HFF-Myc (cell line): ENCODE measurements around the gene URGCP.
"Not testable (repeated sequence)": the region's sequence is repeated elsewhere in the genome, so short reads cannot be mapped to it uniquely, and the experiment has no call there.

ENCODE experiments used
- DNase-seq: peaks from one replicate; pipeline ENCODE4 v3.0.0-alpha.2; 2011; ENCODE audit warnings: low read depth; ENCODE audit errors: extremely low read depth
- H3K4me3 ChIP-seq: replicated peaks from 2 replicates; pipeline ENCODE4 v1.5.1; 2011; ENCODE audit warnings: low read depth, mild to moderate bottlenecking, control low read depth, low read length
- TF ChIP-seq, protein P1 (sequence below): IDR thresholded peaks from 2 replicates; pipeline ENCODE4 v1.5.1; 2012; ENCODE audit warnings: mild to moderate bottlenecking, low read depth, low read length, control low read depth; ENCODE audit errors: missing control alignments

URGCP gene

DNA sequence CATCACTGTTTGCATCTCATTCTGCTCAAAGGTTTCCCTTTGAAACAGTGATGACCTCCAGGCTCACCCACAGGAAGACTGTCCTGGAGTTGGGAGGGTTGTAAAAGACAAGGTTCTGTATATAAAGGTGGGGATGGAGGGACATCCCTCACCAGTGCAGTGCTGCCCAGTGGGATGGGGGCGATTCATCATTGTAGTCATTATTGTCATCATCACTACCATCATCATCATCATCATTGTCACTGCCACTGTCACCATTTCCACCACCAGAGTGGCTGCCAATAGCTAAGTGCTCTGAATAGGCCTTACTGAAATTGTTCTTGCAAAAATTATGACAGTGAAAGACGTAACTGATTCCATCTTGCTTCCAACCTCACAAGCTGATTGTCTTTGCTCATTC lies 61.7 kb downstream of the URGCP start:
- no peak for DNase-seq
- TF ChIP-seq, protein P1, sequence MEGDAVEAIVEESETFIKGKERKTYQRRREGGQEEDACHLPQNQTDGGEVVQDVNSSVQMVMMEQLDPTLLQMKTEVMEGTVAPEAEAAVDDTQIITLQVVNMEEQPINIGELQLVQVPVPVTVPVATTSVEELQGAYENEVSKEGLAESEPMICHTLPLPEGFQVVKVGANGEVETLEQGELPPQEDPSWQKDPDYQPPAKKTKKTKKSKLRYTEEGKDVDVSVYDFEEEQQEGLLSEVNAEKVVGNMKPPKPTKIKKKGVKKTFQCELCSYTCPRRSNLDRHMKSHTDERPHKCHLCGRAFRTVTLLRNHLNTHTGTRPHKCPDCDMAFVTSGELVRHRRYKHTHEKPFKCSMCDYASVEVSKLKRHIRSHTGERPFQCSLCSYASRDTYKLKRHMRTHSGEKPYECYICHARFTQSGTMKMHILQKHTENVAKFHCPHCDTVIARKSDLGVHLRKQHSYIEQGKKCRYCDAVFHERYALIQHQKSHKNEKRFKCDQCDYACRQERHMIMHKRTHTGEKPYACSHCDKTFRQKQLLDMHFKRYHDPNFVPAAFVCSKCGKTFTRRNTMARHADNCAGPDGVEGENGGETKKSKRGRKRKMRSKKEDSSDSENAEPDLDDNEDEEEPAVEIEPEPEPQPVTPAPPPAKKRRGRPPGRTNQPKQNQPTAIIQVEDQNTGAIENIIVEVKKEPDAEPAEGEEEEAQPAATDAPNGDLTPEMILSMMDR = no peak
- H3K4me3 ChIP-seq = no peak overlapping the region

GRCh38 chr7:43844257-43844656 lies 62.1 kb downstream of the URGCP start:
- H3K4me3 ChIP-seq = no peak overlapping the region
- TF ChIP-seq, protein P1 = no peak
- DNase-seq = no peak

GRCh38 chr7:43843296-43843695 lies 63.1 kb downstream of the URGCP start:
- no peak for DNase-seq
- TF ChIP-seq, protein P1 = no peak
- H3K4me3 ChIP-seq = no peak overlapping the region

DNA sequence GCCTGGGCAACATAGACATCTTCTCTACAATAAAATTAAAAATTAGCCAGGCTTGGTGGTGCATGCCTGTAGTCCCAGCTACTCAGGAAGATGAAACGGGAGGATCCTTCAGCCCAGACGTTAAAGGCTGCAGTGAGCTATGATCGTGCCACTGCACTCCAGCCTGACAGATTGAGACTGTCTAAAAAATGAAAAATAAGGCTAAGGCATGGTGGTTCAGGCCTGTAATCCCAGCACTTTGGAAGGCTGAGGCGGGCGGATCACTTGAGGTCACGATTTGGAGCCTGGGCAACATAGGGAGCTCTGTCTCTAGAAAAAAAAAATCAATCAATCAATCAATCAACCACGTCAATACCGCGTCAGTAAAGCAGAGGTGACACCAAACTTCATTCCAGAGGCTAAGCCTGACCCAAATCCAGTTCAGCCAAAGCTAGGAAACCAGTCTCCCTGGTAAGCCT lies 68.2 kb downstream of the URGCP start:
- no peak for DNase-seq
- H3K4me3 ChIP-seq = no peak overlapping the region
- TF ChIP-seq, protein P1 = no peak

GRCh38 chr7:43834463-43835251 lies 71.7 kb downstream of the URGCP start:
- no peak for DNase-seq
- TF ChIP-seq, protein P1 = no peak
- H3K4me3 ChIP-seq = no peak overlapping the region

DNA sequence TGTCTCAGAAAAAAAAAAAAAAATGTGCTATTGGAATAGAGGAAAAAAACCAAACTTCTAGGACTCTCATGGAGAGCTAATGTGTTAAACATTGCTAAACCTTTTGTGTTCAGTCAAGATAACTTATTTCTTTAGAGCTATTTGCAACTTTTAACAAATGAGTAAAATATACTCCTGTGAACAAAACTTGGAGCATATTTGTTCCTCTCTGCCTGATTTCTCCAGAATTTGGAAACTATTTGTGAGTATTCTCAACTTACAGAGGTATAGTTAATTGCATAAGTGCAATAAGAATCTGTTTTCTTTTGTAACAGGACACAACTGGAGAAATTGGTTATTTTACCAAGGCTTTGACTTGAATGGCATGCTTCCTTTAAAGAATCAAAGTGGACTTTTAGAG lies 75.5 kb downstream of the URGCP start:
- not testable (repeated sequence) for DNase-seq, H3K4me3 ChIP-seq
